ENCODE data around the gene FAM107A. TPM values are rescaled to one million over a fixed set of nuclear protein-coding genes. Genes with fewer than 3 reads are reported as not detected.

Gene FAM107A, protein sequence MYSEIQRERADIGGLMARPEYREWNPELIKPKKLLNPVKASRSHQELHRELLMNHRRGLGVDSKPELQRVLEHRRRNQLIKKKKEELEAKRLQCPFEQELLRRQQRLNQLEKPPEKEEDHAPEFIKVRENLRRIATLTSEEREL
- total RNA-seq, result 0.76 and 1.2 TPM in 2 replicates

DNA sequence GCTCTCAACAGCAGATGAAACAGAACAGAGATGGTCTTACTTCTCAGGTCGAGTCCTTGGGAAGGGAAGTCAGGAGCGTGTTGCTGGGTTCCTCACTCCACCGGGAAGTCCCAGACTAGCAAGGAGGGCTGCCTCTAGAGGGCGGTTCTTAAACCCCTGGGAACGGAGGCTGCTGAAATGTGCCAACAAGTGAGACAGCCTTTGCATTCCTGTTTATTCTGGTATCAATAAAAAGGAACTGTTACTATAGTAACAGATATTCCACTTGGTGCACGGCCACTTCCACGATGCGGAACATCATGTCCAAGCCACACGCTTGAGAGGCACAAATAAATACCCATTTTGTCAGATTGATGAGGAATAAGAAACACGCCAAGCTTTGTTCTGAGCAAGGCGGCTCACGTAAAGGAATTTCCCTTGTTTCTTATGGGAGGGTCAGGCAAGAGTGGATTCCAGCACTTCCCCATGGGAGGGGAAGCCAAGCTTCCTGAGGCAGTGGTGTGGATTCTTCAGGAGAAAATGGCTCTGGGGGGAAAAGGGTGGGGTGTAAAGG, at the start of gene FAM107A:
FAM107A (minus strand) TSS at position 123 of the 553 bp plus-strand sequence. CDS start 7,531 bp downstream, outside the sequence.
- DNase-seq (ENCODE audit: low read depth in 2 of 2), result peak in 1 of 2 donors; percentile 82

DNA sequence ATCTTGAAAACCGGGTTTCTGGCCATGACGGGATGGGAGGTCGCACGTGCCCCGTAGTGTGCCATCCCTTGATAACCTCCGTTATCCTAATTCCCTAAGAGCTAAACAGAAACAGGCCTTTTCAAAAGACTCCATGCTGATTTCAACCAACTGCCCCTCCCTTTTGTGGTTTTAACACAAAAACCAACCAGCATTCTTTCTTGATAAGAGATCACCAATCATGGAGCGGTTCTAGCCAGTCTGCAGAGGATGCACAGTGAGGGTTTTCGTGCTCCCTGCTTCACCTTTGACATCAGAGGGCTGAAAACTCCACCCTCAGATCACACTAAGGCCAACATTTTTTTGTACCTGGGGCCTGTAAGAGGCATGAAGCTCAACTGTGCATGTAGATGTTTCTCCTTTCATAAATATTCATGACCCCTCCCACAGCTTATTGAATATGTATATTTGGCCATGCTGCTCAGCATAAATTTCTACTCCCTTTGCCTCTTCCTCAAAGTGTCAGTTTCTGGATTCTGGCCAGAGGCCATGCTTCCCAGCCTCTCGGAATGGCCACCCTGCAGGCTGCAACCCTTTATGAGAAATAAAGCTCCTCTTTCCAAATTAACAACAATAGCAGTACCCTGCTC, 48.1 kb upstream of the FAM107A start:
- no peak for DNase-seq (ENCODE audit: low read depth in 2 of 2)

DNA sequence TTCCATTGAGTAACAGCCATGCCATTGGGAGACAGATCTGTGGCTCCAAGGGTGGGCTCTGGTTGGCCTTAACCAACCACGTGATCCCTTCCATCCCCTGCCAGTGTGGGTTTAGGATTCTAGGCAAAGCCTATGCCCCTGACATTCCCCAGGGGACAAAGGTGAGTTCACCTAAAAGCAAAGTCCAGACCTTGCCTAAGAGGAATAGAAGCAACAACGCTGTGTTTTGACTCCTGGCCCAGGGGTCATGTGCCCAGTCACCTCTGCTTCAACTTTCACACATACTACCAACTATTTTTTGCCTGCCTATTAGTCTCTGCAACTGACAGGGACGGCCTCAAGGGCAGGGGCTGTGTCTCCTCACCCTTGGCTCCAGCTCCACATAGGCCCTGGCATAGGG, 47.4 kb upstream of the FAM107A start:
- DNase-seq (ENCODE audit: low read depth in 2 of 2), result no peak

DNA sequence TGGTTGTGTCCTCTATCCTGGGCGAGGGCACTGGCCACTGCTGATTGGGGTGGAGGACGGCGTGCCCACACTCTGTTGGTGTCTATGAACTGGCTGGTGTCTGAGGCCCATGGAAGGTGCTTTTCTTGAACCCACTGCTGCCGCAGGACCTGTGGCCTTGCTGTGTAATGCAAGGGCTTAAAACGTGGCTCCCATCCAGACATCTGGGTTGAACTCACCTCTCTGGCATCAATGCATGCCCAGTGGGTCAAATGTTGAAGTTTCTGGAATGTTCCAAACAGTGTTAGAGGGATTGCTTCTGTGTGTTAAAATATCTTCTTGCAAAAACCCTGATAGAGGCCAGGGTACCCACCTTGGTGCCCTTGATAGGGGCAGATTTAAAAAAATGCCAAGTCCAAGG, 46.8 kb upstream of the FAM107A start:
- no peak for DNase-seq (ENCODE audit: low read depth in 2 of 2)

DNA sequence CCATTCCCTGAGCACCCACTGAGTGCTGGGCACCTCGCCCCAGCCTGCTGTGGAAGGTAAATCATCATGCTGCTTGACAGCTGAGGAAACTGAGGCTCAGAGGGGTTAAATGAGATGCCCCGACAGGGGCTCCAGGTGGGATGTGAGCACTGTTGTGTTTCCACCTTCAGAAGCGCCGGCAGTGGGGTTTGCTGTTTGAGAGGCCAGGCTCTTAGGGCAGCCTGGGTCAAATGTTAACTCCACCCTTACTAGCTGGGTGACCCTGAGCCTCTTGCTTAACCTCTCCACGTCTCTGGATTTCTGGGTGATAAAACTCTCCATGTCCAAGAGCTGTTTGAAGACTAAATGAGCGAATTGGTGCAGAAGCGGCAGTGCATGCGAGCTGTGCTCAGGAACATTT, 46.3 kb upstream of the FAM107A start:
- DNase-seq (ENCODE audit: low read depth in 2 of 2), result no peak

DNA sequence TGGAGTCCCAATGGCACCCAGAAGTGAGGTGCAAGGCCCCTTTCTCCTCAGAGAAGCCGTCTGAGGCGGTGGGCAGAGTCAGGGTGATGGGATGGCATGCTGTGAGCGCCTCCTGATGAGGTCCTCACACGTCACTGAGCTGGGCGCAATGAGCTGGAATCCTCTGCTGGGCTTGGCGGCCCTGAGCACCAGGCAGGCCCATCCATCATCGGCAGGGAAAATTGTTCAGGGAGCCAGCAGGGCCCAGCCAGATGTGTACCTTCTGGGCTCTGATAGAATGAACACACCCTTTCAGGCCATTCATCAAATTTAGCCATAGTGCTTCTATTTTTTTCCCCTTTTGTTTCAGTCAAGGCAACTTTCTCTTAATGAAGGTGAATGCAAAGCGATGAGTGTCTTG, 45.7 kb upstream of the FAM107A start:
- DNase-seq (ENCODE audit: low read depth in 2 of 2), result no peak

DNA sequence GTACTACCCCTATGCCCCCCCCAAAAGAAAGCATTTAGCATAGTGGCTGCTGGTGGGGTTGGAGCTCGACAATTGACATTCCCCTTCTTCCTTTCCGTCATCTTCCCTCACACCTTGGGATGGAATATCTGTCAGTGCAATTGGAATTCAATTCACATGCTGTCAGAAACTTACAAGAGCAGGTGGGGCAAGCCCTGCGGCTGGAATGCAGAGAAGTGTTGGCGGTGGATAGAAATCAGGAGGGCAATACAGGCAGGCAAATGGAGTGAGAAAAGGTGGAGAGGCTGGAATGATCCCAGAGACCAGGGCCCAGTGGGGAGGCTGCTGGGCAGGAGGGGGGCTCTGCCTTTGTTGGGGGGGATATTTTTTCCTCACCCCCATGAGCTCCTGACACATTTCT, 45.2 kb upstream of the FAM107A start:
- DNase-seq (ENCODE audit: low read depth in 2 of 2), result no peak

DNA sequence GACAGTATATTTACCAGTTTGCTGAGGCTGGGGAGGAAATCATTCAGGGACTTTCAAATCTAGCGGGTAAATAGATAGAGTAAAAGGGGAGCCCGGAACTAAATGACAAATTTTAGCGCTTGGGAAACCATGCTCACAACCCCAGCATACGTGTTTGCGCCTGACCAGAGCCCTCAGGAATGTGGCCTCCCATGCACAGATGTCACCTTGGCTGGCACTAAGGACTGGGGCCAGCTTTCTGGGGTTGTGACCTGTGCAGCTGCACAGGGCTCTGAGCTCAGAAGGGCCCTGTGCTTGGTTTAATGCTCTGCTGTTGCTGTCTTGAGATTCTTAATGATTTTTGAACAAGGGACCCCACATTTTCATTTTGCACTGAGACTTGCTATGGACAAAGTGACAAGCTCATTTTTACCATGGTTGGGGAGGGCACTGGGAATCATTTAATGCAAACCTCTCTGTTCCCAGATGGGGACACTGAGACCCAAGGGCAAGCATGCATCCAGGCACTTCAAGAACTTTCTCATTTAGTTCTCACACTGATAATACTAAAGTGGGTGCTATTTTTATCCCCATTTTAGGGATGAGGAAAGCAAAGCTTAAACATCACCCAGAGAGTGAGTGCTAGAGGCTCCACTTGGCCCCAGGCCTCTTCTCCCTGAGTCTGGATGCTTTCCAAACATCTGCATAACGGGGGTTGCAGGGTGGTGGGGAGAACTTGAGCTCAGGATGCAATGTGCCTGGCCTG, 44.1 kb upstream of the FAM107A start:
- no peak for DNase-seq (ENCODE audit: low read depth in 2 of 2)

DNA sequence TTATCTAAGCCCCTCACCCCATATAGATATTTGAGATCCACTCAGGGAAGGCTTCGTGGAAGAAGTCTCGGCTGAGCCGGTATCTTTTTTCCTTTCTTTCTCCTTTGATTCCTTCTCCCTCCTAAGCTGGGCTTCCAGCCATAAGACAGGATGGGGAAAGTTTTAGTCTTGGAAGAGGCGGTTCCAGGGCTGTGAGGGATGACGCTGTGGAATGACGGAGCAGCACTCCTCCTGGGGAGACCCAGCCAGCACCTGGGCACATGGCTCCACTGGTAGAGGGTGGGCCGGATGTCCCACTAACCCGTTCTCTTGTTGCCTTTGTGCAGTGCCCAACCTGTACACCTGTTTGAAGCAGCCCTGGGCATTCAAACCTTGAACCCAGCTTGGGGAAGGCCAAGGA, 43.2 kb upstream of the FAM107A start:
- DNase-seq (ENCODE audit: low read depth in 2 of 2), result no peak

DNA sequence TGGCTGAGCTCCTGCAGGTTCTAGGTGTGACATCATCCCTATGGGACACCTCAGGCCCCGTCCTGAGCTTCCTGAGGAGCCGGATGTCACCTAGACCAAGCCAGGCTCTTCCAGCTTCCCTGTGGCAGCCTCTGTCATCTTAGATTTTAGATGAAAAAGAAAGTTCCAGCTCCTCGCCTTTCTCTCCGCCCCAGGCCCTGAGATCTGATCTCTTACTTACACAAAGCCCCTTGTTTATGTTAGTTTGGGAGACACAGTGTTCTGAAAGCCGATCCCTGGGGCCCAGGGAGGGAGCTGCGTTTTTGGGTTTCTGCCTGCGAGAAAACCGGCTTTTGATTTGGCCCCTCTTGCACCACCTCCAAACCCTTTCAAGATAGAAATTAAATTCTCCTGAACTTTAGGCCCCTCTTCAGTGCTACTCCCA, 40.2 kb upstream of the FAM107A start:
- DNase-seq (ENCODE audit: low read depth in 2 of 2), result no peak

DNA sequence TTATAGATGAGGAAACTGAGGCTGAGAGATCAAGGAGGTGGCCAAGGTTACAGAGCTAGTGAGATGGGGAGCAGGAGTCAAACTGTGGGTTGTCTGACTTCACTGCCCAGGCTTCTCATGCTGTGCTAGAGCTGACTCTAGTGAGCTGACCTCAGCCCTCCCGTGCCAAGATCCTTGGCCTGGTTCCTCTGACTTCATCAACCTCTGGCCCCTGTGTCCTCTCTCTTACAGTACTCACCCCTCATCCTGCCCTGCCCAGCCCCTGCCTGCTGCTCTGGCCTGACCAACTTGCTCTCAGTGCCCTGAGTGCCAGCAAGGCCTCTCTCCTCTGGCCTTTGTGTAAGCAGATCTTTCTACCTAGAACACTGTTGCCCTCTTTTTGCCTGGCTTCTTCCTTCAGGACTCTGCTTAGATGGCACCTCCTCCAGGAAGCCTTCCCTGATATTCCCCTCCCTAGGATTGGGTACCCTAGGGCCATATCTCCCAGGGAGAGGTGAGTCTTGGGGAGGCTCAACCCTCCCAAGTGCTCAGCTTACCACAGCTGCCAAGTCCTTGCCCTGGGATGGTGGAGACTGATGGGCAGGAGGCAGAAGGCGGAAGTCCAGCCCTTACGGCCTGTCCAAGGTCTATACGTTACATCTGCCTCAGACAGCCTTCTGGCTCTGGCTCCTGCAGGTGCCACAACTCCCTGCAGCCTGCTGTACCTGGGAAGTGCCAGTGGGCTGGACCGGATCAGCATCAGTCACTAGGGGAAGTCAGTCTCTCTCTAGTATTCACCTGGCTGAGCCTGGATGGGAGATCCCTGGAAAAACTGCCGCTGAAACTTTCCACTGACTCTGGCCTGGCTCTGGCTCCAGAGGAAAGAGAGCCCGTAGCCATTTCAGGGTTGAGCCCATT, 36.3 kb upstream of the FAM107A start:
- no peak for DNase-seq (ENCODE audit: low read depth in 2 of 2)

DNA sequence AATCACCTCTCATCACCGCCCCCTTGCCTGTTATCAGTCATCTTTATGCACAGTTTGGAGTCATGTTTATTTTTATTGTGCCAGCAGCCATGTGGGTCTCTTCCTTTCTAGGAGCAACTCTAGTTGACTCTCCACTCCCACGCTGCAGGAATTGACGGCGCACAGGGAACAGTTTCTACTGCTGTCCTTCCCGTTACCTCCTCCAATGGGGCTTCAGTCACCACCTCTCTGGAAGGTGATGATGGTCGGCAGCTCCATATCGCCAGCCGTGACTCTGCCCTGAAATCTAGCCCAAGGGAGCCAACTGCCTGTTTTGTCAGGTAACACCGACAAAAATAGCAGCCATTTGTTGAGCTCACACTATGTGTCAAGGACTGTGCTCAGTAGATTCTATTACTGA, 35.6 kb upstream of the FAM107A start:
- DNase-seq (ENCODE audit: low read depth in 2 of 2), result no peak

DNA sequence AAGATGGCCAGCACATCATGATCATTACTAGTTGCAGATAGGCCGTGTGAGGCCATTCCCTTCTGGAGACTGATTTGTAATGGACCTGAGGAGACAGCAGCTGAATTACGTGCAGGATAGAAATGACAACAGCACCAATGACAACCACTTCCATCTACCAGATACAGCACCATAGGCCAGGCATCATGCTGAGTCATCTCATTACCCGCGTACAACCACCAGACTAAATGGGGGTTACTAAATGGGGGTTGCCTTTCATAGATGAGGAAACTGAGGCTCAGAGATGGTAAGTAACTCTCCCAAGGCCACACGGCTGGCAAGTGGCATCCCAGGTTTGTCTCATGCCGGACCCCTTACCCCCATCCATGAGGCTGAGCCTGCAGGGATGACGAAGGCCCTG, 32.8 kb upstream of the FAM107A start:
- no peak for DNase-seq (ENCODE audit: low read depth in 2 of 2)

DNA sequence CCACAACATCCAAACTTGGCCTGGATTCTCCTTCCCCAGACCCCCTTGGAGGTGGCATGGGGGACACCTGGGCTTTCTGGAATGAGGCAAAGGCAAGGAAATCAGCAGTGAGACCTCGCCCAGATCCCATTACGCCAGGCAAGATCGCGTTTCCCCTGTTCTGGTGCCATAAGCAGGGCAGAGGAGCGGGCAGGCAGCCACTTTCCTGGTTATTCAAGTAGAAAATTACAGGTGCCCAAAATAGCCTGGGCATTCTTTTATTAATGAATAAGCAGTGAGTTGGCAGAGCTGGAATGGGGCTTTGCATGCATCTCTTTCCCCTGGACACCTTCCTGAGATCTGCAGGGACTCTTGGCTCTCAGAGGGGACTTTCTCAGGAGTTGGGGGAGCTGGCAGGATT, 31.5 kb upstream of the FAM107A start:
- no peak for DNase-seq (ENCODE audit: low read depth in 2 of 2)

DNA sequence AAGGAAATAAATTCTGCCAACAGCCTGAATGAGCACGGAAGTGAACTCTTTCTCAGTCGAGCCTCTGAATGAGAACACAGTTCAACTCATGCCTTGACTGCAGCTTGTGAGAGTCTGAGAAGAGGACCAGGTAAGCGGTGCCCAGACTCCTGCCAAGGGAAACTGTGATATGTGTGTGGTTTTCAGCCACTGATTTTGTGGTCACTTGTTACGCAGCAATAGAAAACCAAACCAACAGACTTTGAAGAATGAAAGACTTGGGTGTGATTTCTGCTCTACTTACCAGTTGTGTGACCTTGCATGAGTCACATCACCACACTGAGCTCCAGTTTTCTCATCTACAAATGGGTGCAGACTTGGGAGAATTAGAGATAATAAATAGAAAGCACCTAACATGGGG, 30.6 kb upstream of the FAM107A start:
- DNase-seq (ENCODE audit: low read depth in 2 of 2), result no peak

DNA sequence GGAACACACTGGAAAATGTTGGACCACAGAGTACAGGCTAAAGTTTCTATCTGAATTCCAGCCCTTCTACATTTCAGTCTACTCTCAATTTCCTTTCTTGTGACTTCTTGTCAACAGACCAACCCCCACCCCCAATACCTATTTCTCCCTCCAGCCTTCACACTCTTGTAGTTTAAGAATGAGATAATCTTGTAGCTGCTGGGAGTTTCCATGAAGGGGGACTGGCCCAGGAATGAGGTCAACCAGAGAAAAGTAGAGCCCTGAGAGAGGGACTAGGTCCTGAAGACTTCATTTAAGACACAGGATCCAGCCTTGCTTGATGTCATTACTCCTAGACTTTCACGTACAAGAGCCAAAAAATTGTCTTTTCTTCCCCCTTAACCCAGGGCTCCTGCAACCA, 29.5 kb upstream of the FAM107A start:
- DNase-seq (ENCODE audit: low read depth in 2 of 2), result no peak

DNA sequence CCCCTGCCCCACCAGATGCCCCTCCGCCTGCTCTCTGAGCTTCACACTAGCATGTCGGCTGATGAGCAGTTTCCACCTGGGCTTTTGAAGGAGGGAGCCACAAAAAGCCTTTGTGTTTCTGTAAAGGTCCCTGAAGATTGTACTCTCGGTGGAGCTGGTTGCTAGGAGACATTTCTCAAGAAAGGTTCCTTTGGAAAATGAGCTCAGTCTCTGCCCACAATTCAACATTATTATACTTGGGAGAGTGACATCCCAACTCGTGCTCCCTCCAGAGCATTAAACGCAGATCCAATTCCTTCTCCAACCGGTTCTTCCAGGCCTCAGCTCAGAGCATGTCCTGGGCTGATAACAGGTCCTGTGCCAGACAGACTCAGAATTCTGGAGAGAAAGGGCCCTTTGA, 26.8 kb upstream of the FAM107A start:
- DNase-seq (ENCODE audit: low read depth in 2 of 2), result no peak

DNA sequence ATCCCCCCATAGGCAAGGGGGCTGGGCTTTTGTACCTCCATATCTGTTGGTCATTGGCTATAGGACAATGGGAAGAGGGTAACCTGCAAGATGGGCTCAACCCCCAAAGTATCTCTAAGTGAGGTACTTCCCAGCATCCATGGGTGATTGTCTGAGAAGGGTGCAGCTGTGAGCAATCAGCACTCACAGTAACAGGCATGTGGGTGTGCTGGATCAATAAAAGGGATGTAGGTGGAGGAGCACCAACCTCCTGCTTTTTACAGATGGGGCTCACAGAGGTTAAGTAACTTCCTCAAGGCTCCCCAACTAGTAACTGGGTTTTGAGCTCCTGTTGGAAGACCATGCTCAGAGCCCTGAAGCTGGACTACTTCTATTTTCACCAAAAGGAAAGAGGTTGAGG, 26.4 kb upstream of the FAM107A start:
- DNase-seq (ENCODE audit: low read depth in 2 of 2), result no peak

DNA sequence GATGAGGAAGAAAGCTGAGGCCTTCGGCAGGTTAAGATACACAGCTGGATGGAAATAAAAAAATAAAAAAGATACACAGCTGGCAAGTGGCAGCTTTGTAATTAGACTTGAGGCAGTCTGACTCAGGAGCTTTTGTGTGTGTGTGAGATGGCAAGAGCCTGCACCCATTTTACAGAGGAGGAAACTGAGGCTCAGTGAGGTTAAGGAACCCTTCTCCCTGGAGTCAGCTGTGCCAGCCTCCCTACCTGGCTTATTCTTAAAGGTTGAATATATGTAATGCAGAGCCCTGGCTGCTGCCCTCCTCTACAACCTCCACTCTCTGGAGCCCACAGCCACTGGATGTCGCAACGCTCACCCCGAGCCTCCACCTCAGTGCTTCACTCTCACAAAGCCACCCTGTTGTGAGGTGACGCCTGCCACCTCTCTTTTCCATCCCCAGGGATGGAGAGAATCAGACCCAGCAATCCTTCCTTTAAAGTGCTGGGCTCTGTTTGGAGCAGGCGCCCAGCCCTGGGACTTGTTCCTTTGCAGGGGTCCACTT, 20.6 kb upstream of the FAM107A start:
- DNase-seq (ENCODE audit: low read depth in 2 of 2), result no peak

DNA sequence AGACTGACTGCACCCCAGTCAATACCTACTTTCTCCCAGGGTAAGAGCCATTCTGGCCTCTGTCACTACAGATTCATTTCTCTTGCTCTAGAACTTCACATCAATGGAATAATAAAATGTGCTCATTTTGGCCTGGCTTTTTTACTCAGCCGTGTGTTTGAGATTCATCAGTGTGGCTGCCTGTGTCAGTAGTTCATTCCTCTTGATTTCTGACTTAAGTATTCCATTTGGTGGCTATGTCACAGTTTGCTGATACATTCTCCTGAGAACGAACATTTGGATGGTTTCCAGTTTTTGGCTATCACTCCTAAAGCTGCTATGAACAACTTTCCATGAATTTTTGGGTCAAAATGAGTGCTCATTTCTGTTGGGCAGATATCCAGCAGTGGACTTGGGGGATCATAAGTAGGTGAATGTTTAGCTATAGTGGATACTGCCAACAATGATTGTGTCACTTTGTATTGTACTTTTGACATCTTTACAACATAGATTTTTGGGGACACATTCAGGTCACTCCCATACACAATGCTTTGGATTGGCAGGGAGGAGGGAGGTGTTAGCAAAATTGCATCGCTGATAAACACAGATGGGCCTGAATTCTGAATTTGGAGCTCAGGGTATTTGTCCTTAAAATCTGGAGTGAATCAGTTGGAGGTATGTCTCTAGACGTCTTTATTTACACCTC, 19.8 kb upstream of the FAM107A start:
- DNase-seq (ENCODE audit: low read depth in 2 of 2), result no peak

DNA sequence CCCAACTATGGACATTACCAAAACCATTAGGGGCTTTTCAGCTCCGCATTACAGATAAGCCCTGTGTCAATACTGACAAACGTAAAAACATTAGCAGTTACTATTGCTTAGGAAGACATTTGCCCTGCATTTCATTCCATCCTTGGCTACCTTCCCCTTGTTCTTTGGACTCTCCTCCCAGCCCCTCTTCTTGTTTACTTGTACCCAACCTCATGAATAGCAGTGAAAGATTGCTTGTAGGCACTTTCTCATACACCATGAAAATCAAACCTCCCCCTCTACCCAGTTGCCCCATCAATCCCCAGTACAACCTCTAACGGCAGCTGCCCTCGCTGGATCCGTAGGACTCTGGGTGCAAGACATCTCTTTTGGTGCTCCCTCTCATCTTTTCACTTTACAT, 16.9 kb upstream of the FAM107A start:
- DNase-seq (ENCODE audit: low read depth in 2 of 2), result no peak
